K562 (cell line): ENCODE results near the gene KLK2. TPM values are rescaled to one million over a fixed set of nuclear protein-coding genes. Genes with fewer than 3 reads are reported as not detected.

ENCODE experiments used
- ARNT ChIP-seq, 2 experiments: fragments of 450-650 bp; IDR thresholded peaks; 2 replicates each; pipeline ENCODE4 v1.6.1; 2016; ENCODE audit warnings: mild to moderate bottlenecking in 1 of 2
- ATF1 ChIP-seq, 2 experiments: fragments of 450-650 bp in 1 of 2; IDR thresholded peaks; 2 replicates each; pipeline ENCODE4 v1.6.1; 2016; ENCODE audit warnings: missing compliant biosample characterization in 1 of 2, missing genetic modification characterization in 1 of 2
- ATF2 ChIP-seq: sonication (generic); formaldehyde crosslinking; IDR thresholded peaks from 2 replicates; pipeline ENCODE4 v1.8.1; 2022; ENCODE audit warnings: missing genetic modification reagents
- CEBPB ChIP-seq: fragments of 450-650 bp; IDR thresholded peaks from 2 replicates; pipeline ENCODE4 v1.6.1; 2016; ENCODE audit warnings: missing genetic modification characterization, missing compliant biosample characterization
- HDAC6 ChIP-seq: IDR thresholded peaks from 2 replicates; pipeline ENCODE4 v1.6.1; 2012; ENCODE audit warnings: low read depth, mild to moderate bottlenecking, control low read depth, inconsistent platforms, low read length, moderate library complexity
- NONO ChIP-seq, 2 experiments: fragments of 200-400 bp in 1 of 2; fragments of 450-650 bp in 1 of 2; formaldehyde crosslinking in 1 of 2; IDR thresholded peaks; 2 replicates each; pipeline ENCODE4 v1.6.1; 2017; ENCODE audit warnings: low read depth in 2 of 2, mild to moderate bottlenecking in 2 of 2, moderate library complexity in 2 of 2, low read length in 1 of 2
- NR2C2 ChIP-seq, 2 experiments: fragments of 200-800 bp in 1 of 2; sonication (Bioruptor generic) in 1 of 2; sonication (generic) in 1 of 2; formaldehyde crosslinking in 1 of 2; IDR thresholded peaks; 2 replicates each; pipeline versions ENCODE4 v1.6.1 to v1.8.0; 2016 to 2022; ENCODE audit warnings: mild to moderate bottlenecking in 1 of 2, missing compliant biosample characterization in 1 of 2, missing genetic modification characterization in 1 of 2, missing genetic modification reagents in 1 of 2
- PHTF2 ChIP-seq: fragments of 250-450 bp; sonication (Bioruptor Pico); IDR thresholded peaks from 2 replicates; pipeline ENCODE4 v1.5.0; 2021; ENCODE audit warnings: mild to moderate bottlenecking
- RBM17 ChIP-seq: fragments of 200-400 bp; formaldehyde crosslinking; IDR thresholded peaks from 2 replicates; pipeline ENCODE4 v1.6.1; 2017; ENCODE audit warnings: low read depth, mild to moderate bottlenecking, low read length, borderline replicate concordance
- SOX6 ChIP-seq: fragments of 450-650 bp; IDR thresholded peaks from 2 replicates; pipeline ENCODE4 v1.6.1; 2014; ENCODE audit warnings: mild to moderate bottlenecking
- SRSF9 ChIP-seq: fragments of 200-400 bp; formaldehyde crosslinking; IDR thresholded peaks from 2 replicates; pipeline ENCODE4 v1.6.1; 2017; ENCODE audit warnings: low read depth, low read length, borderline replicate concordance
- TAF9B ChIP-seq: fragments of 450-650 bp; IDR thresholded peaks from 2 replicates; pipeline ENCODE4 v1.6.1; 2018; ENCODE audit warnings: mild to moderate bottlenecking; ENCODE audit not compliant: partially characterized antibody
- TCF3 ChIP-seq: sonication (generic); formaldehyde crosslinking; IDR thresholded peaks from 2 replicates; pipeline ENCODE4 v1.4.0; 2020; ENCODE audit warnings: mild to moderate bottlenecking, missing genetic modification reagents
- TEAD1 ChIP-seq, 2 experiments: fragments of 450-650 bp in 1 of 2; sonication (generic) in 1 of 2; formaldehyde crosslinking; IDR thresholded peaks; 2 replicates each; pipeline versions ENCODE4 v1.4.0 to v1.8.0; 2020 to 2022; ENCODE audit warnings: mild to moderate bottlenecking in 2 of 2, missing genetic modification reagents in 1 of 2
- TEAD4 ChIP-seq, 2 experiments: sonication (generic) in 1 of 2; formaldehyde crosslinking in 1 of 2; IDR thresholded peaks; 2 replicates each; pipeline versions ENCODE4 v1.6.1 to v1.8.0; 2012 to 2022; ENCODE audit warnings: borderline replicate concordance in 1 of 2, inconsistent platforms in 1 of 2, low read length in 1 of 2, mild to moderate bottlenecking in 1 of 2, missing genetic modification reagents in 1 of 2
- ZNF174 ChIP-seq: fragments of 250-450 bp; sonication (Bioruptor Pico); IDR thresholded peaks from 2 replicates; pipeline ENCODE4 v1.4.0; 2020; ENCODE audit warnings: mild to moderate bottlenecking
- ZNF175 ChIP-seq: fragments of 200-800 bp; sonication (Bioruptor generic); IDR thresholded peaks from 2 replicates; pipeline ENCODE4 v1.6.1; 2016; ENCODE audit warnings: low read depth, mild to moderate bottlenecking, missing genetic modification characterization, missing compliant biosample characterization
- ZNF589 ChIP-seq: fragments of 200-800 bp; sonication (Bioruptor generic); IDR thresholded peaks from 2 replicates; pipeline ENCODE4 v1.6.1; 2016; ENCODE audit warnings: low read depth, missing genetic modification characterization, missing compliant biosample characterization
- polyA plus RNA-seq, 8 experiments: library from polyadenylated mRNA; depleted of rRNA in 4 of 8; stranded (reverse) in 5 of 8; unstranded in 3 of 8; fragments of >200 nt; fragmentation: Nextera tagmentation in 2 of 8; fragmentation: Illumina TruSeq in 1 of 8; extraction: Ambion mirVana in 2 of 8; extraction: Trizol in 1 of 8; gene quantifications; 2 replicates each; pipeline versions ENCODE4 v1.2.1 to v1.2.3, GENCODE V29; 2011 to 2014; ENCODE audit warnings: inconsistent platforms in 1 of 8, missing spikeins in 1 of 8
- total RNA-seq, 7 experiments: library from RNA; depleted of rRNA in 6 of 7; stranded (reverse); fragments of >200 nt in 6 of 7; fragmentation: Illumina TruSeq in 2 of 7; extraction: Trizol in 2 of 7; gene quantifications; 2 replicates each; pipeline versions ENCODE4 v1.2.1 to v1.2.3, GENCODE V29; 2011 to 2021; ENCODE audit warnings: low replicate concordance in 1 of 7
- TF ChIP-seq, protein P1 (sequence below): fragments of 250-450 bp; sonication (Bioruptor Pico); IDR thresholded peaks from 2 replicates; pipeline ENCODE4 v1.4.0; 2020

Gene KLK2
- total and polyA plus RNA-seq, 9 of the 15 experiments (the other 6 are each of a cell fraction or from before 2014, with no cell fraction given): 0.11 to 0.47 (median 0.23) TPM; not detected in 1

GRCh38 chr19:50896591-50897190 lies 23.5 kb downstream of the KLK2 start (continued):
- no peak for TF ChIP-seq ARNT (IDR thresholded peaks at IDR 0.05)
- TF ChIP-seq SOX6: peak; percentile 53
- no peak for TF ChIP-seq ZNF174 (CRISPR knock-in tag)
- no peak for TF ChIP-seq ATF1 (CRISPR knock-in tag; IDR thresholded peaks at IDR 0.05)
- peak; percentile 89 for TF ChIP-seq ATF1 (tag; IDR thresholded peaks at IDR 0.05)
- TF ChIP-seq SRSF9: no peak
- TF ChIP-seq ZNF589 (CRISPR knock-in tag): peak; percentile 47; the same call in 1 of the 2 replicates
- peak; percentile 70; the same call in 1 of the 2 replicates for TF ChIP-seq ZNF175 (CRISPR knock-in tag)
- TF ChIP-seq, protein P1, sequence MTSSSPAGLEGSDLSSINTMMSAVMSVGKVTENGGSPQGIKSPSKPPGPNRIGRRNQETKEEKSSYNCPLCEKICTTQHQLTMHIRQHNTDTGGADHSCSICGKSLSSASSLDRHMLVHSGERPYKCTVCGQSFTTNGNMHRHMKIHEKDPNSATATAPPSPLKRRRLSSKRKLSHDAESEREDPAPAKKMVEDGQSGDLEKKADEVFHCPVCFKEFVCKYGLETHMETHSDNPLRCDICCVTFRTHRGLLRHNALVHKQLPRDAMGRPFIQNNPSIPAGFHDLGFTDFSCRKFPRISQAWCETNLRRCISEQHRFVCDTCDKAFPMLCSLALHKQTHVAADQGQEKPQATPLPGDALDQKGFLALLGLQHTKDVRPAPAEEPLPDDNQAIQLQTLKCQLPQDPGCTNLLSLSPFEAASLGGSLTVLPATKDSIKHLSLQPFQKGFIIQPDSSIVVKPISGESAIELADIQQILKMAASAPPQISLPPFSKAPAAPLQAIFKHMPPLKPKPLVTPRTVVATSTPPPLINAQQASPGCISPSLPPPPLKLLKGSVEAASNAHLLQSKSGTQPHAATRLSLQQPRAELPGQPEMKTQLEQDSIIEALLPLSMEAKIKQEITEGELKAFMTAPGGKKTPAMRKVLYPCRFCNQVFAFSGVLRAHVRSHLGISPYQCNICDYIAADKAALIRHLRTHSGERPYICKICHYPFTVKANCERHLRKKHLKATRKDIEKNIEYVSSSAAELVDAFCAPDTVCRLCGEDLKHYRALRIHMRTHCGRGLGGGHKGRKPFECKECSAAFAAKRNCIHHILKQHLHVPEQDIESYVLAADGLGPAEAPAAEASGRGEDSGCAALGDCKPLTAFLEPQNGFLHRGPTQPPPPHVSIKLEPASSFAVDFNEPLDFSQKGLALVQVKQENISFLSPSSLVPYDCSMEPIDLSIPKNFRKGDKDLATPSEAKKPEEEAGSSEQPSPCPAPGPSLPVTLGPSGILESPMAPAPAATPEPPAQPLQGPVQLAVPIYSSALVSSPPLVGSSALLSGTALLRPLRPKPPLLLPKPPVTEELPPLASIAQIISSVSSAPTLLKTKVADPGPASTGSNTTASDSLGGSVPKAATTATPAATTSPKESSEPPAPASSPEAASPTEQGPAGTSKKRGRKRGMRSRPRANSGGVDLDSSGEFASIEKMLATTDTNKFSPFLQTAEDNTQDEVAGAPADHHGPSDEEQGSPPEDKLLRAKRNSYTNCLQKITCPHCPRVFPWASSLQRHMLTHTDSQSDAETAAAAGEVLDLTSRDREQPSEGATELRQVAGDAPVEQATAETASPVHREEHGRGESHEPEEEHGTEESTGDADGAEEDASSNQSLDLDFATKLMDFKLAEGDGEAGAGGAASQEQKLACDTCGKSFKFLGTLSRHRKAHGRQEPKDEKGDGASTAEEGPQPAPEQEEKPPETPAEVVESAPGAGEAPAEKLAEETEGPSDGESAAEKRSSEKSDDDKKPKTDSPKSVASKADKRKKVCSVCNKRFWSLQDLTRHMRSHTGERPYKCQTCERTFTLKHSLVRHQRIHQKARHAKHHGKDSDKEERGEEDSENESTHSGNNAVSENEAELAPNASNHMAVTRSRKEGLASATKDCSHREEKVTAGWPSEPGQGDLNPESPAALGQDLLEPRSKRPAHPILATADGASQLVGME: no peak
- no peak for TF ChIP-seq RBM17
- TF ChIP-seq TEAD1 (CRISPR knock-in tag; IDR thresholded peaks at IDR 0.05): 0 out of 4 replicates have a peak, but pooled peaks of 1 of the 2 experiments have one; percentile 50
- peak; percentile 68; the same call in 1 of the 2 replicates for TF ChIP-seq TEAD4 (IDR thresholded peaks at IDR 0.05; ENCODE audit: low read length)
- no peak for TF ChIP-seq TEAD4 (CRISPR knock-in tag; IDR thresholded peaks at IDR 0.05; ENCODE audit: borderline replicate concordance)
- TF ChIP-seq TCF3: peak; percentile 71
- no peak for TF ChIP-seq HDAC6
- TF ChIP-seq ATF2 (CRISPR knock-in tag): peak; percentile 87; the same call in 1 of the 2 replicates
- TF ChIP-seq NONO (IDR thresholded peaks at IDR 0.05; ENCODE audit: low read depth in 2 of 2, low read length in 1 of 2): no peak
- peak; percentile 32 for TF ChIP-seq TAF9B
- 0 out of 2 replicates have a peak, but pooled peaks have one; percentile 62 for TF ChIP-seq NR2C2 (CRISPR knock-in tag; IDR thresholded peaks at IDR 0.05)
- no peak; the same call in 1 of the 2 replicates for TF ChIP-seq NR2C2 (tag; IDR thresholded peaks at IDR 0.05)
- TF ChIP-seq CEBPB (tag): peak; percentile 24; the same call in 1 of the 2 replicates
- no peak for TF ChIP-seq PHTF2 (CRISPR knock-in tag)
